ENCODE measurements around the gene COL9A1.

GRCh38 chr6:70315079-70315751 is 12.3 kb upstream of the COL9A1 start:
- TF ChIP-seq POLR2A (IDR thresholded peaks at IDR 0.05) (no peak), CTCF (IDR thresholded peaks at IDR 0.05) (no peak)
